DMS114 treated with DMSO at 0.1 percent for 48 hours (cell line): Measurements from ENCODE around the gene PARP6.
"Not testable (repeated sequence)": the region's sequence is repeated elsewhere in the genome, so short reads cannot be mapped to it uniquely, and the experiment has no call there.

Experiments used
- DNase-seq: peaks from one replicate; lab custom pipeline; 2025; ENCODE audit not compliant: unreplicated experiment; lab: John Stamatoyannopoulos, UW

PARP6 gene

GRCh38 chr15:72280751-72281150 is 8.4 kb upstream of the PARP6 start:
- DNase-seq: no peak

- no peak for DNase-seq
Observed at GRCh38 chr15:72278737-72279136, 6.4 kb upstream of the PARP6 start.

- DNase-seq: no peak
Observed at GRCh38 chr15:72276326-72276700, 4.0 kb upstream of the PARP6 start.

GRCh38 chr15:72275635-72276325 is 3.4 kb upstream of the PARP6 start:
- DNase-seq: not testable (repeated sequence)

GRCh38 chr15:72272997-72273352 is 621 bp upstream of the PARP6 start:
- no peak for DNase-seq

- DNase-seq: no peak
Observed at GRCh38 chr15:72271895-72272212, 500 bp downstream of the PARP6 start.

- DNase-seq: no peak
Observed at GRCh38 chr15:72271221-72271620, 1.1 kb downstream of the PARP6 start.

GRCh38 chr15:72269739-72270138 is 2.6 kb downstream of the PARP6 start:
- no peak for DNase-seq

- DNase-seq: no peak
Observed at GRCh38 chr15:72265031-72265430, 7.3 kb downstream of the PARP6 start.

GRCh38 chr15:72252663-72253299 is 19.6 kb downstream of the PARP6 start:
- DNase-seq: no peak

GRCh38 chr15:72249142-72249810 is 23.1 kb downstream of the PARP6 start:
- DNase-seq: no peak

GRCh38 chr15:72248514-72248913 is 23.8 kb downstream of the PARP6 start:
- DNase-seq: no peak

- DNase-seq: no peak
Observed at GRCh38 chr15:72242775-72243370, 29.5 kb downstream of the PARP6 start.

GRCh38 chr15:72239652-72240051 is 32.7 kb downstream of the PARP6 start:
- DNase-seq: no peak

GRCh38 chr15:72238586-72238985 is 33.8 kb downstream of the PARP6 start:
- no peak for DNase-seq

- DNase-seq: no peak
Observed at GRCh38 chr15:72237853-72238224, 34.5 kb downstream of the PARP6 start.

- DNase-seq: no peak
Observed at GRCh38 chr15:72237029-72237852, 35.1 kb downstream of the PARP6 start.

GRCh38 chr15:72236381-72237003 is 35.9 kb downstream of the PARP6 start:
- no peak for DNase-seq

GRCh38 chr15:72235298-72235697 is 37.1 kb downstream of the PARP6 start:
- DNase-seq: no peak

- DNase-seq: no peak
Observed at GRCh38 chr15:72233769-72234168, 38.6 kb downstream of the PARP6 start.
